GM04504 (cell line): ENCODE results near the gene AACS.
"Not testable (repeated sequence)": the region's sequence is repeated elsewhere in the genome, so short reads cannot be mapped to it uniquely, and the experiment has no call there.

Experiments used
- DNase-seq: peaks from one replicate; pipeline ENCODE4 v3.0.0-alpha.2; 2012; ENCODE audit warnings: low read depth

Gene AACS

GRCh38 chr12:125124320-125124966 lies 59.2 kb downstream of the AACS start:
- no peak for DNase-seq

- DNase-seq, result no peak
Observed at GRCh38 chr12:125125271-125125670, 60.0 kb downstream of the AACS start.

GRCh38 chr12:125128439-125129178 lies 63.4 kb downstream of the AACS start:
- DNase-seq, result no peak

- no peak for DNase-seq
Observed at GRCh38 chr12:125129179-125129571, 63.9 kb downstream of the AACS start.

- no peak for DNase-seq
Observed at GRCh38 chr12:125129591-125130255, 64.5 kb downstream of the AACS start.

GRCh38 chr12:125131958-125132357 lies 66.7 kb downstream of the AACS start:
- no peak for DNase-seq

- no peak for DNase-seq
Observed at GRCh38 chr12:125132698-125133400, 67.6 kb downstream of the AACS start.

- DNase-seq, result no peak
Observed at GRCh38 chr12:125133616-125134015, 68.4 kb downstream of the AACS start.

- no peak for DNase-seq
Observed at GRCh38 chr12:125134576-125134975, 69.3 kb downstream of the AACS start.

- DNase-seq, result no peak
Observed at GRCh38 chr12:125135906-125136305, 70.7 kb downstream of the AACS start.

- no peak for DNase-seq
Observed at GRCh38 chr12:125136702-125137101, 71.5 kb downstream of the AACS start.

GRCh38 chr12:125137766-125138344 lies 72.6 kb downstream of the AACS start:
- DNase-seq, result no peak

GRCh38 chr12:125140279-125141209 lies 75.3 kb downstream of the AACS start:
- DNase-seq, result peak; percentile 54

GRCh38 chr12:125141210-125141573 lies 76.0 kb downstream of the AACS start:
- DNase-seq, result not testable (repeated sequence)

- peak; percentile 69 for DNase-seq
Observed at GRCh38 chr12:125142601-125143000, 77.4 kb downstream of the AACS start.

GRCh38 chr12:125143491-125143890 lies 78.3 kb downstream of the AACS start:
- DNase-seq, result peak; percentile 46

- no peak for DNase-seq
Observed at GRCh38 chr12:125145196-125145595, 80.0 kb downstream of the AACS start.

- no peak for DNase-seq
Observed at GRCh38 chr12:125148316-125148715, 83.1 kb downstream of the AACS start.

GRCh38 chr12:125149160-125150108 lies 84.2 kb downstream of the AACS start:
- DNase-seq, result no peak

- DNase-seq, result no peak
Observed at GRCh38 chr12:125151284-125151683, 86.0 kb downstream of the AACS start.
